GM12801 (cell line): ENCODE results near the gene FILIP1.

Experiments
- CTCF ChIP-seq: IDR thresholded peaks from one replicate; pipeline ENCODE4 v1.5.1; 2011; ENCODE audit warnings: control low read depth; ENCODE audit not compliant: insufficient read length; ENCODE audit errors: extremely low read depth

FILIP1 gene

DNA sequence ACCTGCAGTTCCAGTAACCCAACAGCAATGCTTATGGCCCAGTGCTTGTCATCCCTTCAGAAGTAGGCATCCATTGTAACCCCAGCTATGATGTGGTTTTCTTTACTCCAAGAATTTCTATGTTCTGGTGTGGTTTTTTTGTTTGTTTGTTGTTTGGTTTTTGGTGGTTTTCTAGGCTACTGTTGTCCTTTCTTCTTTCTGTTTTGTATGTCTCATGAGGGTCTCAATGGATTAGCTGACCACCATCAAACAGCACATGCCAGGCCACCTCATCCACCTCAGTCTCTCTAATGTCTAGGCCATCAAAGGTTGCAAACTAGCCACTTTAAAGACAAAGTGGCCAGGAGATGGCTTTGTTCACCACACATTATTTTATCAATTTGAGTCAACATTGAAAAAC is 149.6 kb downstream of the FILIP1 start:
- no peak for TF ChIP-seq CTCF

DNA sequence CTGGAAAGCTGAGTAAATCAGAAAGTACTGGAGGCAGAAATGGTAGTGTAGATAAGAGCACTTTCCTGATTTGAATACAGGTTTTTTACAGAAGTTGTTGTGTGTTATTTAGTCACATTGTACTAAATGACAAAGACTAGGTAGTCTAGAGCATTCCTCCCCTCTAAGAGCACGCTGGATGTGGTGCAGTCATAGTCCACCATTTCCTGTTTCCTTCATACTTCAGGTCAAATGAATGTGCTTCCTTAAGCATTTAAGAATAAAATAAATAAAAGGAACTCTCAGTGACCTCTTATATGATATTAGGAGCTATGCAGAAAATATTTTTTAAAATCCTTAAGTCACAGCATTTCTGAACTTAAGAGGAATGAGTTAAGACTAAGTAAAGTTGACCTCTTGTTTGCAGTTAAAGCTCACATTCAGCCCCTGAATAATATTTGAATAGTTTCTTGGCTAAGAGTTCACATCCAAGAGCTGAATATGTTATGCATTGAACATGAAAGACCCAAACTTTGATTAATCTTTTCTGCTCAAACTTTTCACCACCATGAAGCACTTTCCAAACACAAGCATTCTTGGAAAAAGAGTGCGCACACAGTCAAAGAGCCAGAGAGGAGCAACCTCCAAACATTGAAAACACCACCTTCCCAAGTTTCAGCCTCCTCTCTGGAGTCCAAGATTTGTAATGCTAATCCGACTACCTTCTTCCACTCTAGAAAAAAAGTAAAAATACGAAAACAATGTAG is 155.6 kb downstream of the FILIP1 start:
- TF ChIP-seq CTCF = no peak

- TF ChIP-seq CTCF = no peak
These were observed 159.1 kb downstream of the FILIP1 start for GRCh38 chr6:75334266-75335040.

DNA sequence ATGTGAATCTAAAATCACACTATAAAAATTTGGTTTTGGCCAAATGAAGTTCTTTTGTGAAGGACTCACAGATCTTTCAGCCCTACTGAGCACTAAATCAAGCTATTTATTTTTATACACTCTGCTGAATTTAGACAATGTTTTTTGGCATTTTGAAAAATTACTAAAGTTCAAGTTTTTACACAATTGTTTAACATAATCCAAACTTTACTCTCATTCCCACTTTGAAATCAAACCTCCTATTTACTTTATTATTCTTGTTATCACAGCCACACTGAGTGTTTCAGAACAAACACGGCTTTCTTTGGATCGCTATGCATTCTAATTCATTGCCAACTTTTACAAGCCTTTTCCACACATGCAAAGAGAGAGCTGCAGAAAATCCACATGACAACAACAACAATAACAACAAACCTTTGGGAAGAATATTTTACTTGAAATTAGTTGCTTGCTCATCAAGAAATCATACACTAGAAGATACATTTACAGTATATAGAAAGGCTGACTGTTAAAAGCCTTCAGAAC is 159.9 kb downstream of the FILIP1 start:
- TF ChIP-seq CTCF = no peak

DNA sequence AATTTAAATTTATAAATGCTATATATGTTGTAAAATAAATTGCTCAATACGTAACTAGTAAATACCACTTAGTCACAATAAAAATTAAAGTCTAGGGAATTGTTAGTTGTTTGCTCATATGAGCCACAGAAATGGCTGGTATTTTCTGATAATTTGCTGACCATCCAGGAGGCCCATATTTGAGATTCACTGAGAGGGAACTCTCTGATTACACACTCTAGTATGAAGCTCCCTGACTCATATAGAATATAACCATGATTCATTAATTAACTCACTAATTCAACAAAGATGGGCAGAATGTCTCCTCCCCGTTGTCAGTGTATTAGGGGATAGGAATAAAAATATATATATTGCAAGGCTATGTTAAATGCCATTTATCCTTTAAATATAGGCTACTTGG is 162.4 kb downstream of the FILIP1 start:
- no peak for TF ChIP-seq CTCF

DNA sequence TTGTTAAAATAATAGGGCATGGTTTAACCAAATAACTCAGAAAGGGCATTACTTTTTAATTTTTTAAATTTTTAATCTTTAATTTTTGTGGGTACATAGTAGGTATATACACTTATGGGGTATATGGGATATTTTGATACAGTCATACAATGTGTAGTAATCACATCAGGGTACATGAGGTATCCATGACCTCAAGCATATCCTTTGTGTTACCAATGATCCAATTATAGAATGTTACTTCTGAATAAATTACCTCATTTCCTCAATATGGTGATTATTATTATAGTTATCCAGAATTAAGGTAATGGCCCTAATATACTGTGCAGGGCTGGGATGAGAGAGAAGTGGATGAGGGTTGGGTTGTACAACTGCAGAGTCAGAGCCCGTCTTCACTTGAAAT is 163.9 kb downstream of the FILIP1 start:
- no peak for TF ChIP-seq CTCF

- TF ChIP-seq CTCF = no peak
These were observed 165.8 kb downstream of the FILIP1 start for GRCh38 chr6:75327807-75328206.
